ENCODE data around the gene BCL10.

BCL10 gene

DNA sequence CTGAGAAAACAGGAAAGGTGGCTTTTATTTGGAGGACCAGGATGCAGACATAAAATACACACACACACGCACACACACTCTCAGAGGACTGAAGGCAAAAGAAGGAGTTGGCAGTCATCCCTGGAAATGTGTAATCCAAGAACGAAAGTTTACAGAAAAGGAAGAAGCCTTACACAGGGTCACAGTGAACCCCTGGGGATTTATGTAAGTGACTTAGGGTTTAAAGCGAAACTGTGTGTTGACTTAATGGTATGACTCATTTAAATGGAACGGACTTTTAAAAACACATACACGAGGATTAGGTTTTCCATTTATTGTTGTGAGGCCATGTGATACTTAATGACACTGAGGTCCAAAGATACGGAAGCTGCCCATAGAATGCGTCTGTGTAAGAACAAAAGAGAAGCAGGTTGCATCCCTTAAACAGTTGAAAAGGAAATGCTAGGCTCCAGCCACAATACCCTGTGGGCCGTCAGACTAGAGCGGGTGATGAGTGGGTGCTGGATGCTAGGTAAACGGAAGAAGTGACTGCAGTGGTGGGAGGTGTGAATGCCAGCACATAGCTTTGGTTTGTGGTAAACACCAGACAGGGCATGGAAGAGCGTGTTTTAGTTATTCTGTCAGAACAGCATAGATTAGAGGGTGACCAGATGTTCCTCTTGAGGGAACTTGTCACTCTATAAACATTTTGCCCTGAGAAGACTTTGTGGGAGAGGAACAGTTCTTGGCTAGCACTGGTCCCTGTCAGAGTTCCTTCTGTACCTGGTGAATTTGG is 21.6 kb upstream of the BCL10 start:
- peak; percentile 98 for DNase-seq (ENCODE audit: low read depth)

DNA sequence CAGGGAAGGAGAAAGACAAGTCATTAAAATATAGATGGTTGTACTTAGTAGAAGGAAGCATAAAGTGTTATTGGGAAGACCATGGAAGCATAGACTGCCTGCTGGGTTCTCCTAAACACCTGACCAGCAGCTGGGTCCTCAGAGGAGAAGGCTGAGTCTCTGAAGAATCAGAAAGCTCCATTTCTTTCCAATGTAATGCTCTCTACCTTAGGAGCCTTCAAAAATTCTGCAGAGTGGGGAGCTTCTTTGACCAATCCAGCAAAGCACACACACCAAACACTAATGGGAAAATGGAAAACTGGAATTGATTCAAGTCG is 21.1 kb upstream of the BCL10 start:
- no peak for DNase-seq (ENCODE audit: low read depth)

DNA sequence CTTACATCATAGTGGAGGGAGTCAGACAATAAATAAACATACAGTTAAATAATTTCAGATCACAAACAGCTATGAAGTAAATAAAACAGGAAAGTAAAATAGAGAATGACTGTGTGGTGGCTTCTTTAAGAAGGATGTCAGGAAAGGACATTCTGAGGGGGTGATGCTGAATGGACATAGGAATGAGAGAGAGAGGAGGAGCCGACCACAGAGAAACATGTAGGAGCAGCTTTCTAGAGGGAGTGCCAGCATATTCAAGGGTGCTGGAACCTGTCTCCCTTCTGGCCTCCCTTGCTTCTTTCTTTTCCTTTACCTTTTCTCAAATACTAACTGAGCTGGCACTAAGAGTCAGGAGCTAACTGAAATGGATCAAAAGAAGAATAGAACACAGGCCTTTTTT is 20.5 kb upstream of the BCL10 start:
- peak; percentile 57 for DNase-seq (ENCODE audit: low read depth)

DNA sequence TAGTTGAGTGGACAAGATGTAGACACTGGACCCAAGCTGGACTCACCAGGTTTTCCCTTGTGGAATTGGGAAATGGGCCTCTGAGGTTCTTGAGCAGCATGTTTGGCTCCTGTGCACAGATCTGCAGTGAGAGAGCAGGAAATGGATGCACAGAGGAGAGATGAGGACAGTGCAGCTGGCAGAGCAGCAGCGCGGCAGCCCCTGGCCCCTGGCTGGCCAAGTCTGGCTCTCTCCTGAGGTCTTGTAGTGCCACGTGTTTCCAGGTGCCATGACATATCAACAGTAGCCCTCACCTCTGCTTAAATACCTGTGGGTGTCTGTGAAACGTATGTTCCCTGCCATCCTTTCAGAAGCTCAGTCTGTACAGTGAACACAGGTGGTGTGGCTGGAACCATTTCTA is 19.2 kb upstream of the BCL10 start:
- DNase-seq (ENCODE audit: low read depth), result no peak

DNA sequence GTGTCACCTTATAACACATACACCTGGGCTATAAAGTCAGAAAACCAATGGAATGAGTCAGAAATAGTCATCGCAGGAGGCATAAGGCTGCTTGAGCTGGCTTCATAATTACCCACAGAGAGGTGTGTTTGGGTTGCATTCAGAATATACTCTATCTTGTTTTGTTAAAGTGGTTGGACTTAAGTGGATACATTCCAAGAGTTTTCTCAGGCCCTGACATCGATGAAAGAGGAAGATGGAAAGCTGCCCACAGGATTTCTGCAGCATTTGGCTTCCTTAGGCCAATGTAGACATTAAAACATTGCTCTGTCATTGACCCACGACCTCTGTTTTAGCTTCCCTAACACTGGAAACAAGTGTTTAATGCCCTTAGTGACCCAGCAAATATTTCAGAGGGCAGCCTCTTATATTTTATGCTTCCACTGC is 18.6 kb upstream of the BCL10 start:
- peak; percentile 62 for DNase-seq (ENCODE audit: low read depth)

DNA sequence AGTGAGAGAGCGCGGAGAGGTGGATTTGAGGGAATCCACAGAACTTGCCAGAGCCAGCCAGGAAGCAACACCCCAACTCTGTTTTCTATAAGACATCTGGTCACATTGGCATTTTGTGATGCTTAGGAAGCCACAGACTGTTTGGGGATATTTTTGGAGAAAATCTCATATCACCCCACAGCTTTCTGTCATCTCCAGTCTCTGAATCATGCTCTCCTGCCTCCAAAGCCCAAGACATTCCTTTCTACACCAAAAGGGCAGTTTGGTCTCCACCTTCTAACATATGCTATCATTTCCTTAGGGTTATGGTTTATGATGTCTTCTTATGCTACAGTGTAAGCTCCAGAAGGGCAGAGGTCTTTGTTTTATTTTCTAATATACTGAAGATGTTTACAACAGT is 14.4 kb upstream of the BCL10 start:
- peak; percentile 35 for DNase-seq (ENCODE audit: low read depth)

DNA sequence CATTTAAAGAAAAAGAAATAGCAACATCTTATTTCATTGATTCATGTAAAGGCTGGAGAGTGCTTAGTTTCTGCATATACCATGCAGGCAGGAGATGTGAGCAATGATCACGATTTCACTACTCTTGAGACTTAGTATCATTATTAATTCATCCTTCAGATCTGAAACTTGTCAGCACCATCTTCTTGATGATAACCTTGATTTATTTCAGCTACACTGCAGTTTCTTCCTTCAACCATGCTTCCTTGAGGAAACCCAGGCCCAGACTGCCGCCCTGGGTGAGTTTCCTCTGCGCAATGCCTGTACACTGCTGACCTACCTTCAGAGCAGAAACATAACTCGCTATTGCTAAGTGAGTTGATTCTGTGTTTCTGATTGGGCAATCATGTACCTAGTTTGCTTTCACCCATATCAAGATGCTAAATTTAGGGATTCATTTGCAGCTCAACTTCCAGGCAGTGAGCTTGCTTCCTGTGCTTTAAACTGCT is 13.5 kb upstream of the BCL10 start:
- DNase-seq (ENCODE audit: low read depth), result no peak

DNA sequence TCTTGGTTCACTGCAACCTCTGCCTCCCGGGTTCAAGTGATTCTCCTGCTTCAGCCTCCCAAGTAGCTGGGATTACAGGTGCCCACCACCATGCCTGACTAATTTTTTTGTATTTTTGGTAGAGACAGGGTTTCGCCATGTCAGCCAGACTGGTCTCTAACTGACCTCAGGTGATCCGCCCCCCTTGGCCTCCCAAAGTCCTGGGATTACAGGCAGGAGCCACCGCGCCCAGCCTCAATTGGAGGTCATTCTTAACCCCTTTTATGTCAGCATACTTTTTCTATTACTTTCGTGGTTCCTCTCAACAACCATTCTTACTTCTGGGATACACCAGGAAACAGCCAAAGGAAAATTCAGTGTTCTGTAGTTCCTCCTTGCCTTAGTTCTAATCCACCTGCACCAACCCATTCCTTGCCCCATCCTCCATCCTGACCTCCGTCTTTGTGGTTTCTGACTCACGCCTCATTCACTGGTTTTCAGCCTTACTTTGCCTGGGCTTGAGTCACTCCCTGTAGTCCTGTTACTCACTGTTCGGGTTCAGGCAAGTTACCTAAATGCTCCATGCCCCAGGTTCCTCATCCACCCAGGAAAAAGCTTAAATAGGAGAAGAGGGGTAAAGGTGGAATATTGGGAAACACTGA is 12.9 kb upstream of the BCL10 start:
- DNase-seq (ENCODE audit: low read depth), result peak; percentile 97

DNA sequence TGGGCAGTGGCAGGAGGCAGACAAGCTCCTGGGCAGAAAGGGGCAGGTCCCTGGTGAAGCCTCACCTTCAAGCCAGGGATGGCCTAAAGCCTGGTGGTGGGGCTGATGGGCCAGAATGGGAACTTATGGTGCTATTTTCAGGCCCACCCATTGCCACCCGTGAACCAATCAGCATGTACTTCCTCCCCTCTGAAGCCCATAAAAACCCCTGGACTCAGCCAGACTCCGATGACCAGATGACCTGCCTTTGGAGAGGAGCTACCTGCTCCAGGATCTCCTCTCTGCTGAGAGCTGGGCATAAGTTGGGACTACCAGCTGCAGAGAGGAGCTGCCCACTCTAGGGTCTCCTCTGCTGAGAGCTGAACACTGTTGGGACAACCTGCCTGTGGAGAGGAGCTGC is 7.8 kb upstream of the BCL10 start:
- DNase-seq (ENCODE audit: low read depth), result no peak

DNA sequence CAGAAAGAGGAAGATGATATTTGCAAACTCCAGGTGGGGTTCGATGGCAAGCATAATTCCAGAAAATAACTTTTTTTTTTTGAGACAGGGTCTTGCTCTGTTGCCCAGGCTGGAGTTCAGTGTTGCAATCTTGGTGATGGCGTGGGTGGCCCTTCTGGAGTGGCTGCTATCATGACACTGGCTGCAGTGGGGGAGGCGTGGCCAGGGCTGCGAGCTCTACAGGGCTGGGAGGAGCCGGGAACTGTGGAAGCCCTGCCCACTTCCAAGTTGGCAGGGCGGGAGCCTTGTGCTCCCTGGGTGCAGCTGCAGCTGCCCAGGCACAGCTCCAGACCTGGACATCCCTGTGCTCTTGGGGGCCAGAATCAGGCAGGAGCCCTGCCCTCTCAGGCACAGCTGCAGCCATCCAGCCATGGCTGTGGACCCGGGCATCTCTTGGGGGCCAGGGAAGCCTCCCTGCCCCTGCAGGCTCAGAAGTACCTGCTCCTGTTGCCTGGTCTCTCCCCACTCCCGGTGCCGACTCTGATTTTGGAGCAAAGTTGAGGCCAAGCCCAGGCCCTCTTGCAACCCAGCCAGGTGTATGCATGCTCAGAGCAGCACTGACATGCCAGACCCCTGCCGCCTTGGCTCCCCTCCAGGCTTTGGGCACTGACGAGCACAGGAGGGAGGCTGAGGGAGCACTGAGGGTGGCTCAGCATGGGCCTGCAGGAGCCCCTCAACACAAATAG is 7.2 kb upstream of the BCL10 start:
- no peak for DNase-seq (ENCODE audit: low read depth)

DNA sequence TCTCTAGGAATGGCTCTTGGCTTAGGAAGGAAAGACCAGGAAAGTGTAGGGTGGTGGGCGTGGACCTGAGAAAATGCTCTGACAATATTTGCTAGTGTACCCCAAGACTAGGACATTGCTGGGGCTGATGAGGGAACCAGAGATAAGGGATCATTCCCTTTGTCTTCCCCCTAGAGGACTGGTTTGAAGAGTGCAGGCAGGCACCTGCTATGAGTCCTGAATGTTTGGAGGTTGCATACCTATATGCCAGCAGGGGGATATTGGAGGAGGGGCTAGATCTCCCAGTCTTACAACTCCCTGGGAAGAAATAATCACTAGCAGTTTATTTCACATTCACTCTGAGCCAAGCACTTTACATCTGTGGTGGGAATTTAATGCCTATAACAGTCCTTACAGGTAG is 6.0 kb upstream of the BCL10 start:
- DNase-seq (ENCODE audit: low read depth), result peak; percentile 48

DNA sequence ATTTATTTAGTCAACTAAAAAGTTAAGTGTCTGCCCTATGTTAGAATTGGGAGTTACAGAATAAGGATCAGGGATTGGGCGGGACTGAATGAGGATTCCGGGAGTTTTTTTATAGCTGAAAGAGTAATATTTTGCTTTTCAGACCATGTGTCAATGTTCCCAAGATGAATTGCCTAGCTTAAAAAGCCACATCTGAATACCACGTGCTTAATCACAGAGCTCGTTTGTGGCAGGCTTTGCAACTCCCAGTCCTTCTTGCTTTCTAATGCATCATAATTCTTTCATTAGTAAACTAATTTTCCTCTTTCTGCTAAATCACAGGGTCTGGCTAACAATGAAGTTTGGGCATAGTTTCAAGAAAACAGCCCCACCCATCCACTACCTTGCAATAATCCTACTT is 4.2 kb upstream of the BCL10 start:
- DNase-seq (ENCODE audit: low read depth), result no peak

DNA sequence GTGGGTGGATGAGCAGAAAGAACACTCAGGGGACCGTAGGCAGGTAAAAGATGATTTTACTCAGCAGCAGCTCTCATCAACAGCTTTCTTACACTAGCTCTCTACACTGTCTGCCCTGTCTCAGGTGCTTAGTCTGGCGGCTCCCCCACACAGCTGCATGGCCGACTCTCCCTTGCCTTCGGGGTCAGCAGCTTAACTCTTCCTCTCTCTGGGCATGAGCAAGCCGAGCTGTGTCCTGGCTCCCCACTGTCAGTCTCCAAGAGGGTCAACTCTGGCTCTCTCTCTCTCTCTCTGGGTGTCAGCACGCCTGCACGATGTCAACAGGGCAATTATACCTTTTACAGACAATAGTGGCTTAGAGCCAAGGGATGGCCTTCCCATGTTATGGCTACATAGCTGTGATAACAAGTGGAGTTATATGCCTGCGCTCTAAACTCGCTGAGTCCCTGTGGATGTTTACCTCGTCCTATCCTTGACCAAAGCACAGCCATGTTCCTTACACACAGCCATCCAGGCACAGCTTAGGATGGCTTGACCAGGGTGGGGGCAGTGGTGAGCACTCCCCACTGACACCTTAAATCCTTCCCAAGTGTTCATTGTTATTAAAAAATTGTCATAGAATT is 3.1 kb upstream of the BCL10 start:
- no peak for DNase-seq (ENCODE audit: low read depth)

DNA sequence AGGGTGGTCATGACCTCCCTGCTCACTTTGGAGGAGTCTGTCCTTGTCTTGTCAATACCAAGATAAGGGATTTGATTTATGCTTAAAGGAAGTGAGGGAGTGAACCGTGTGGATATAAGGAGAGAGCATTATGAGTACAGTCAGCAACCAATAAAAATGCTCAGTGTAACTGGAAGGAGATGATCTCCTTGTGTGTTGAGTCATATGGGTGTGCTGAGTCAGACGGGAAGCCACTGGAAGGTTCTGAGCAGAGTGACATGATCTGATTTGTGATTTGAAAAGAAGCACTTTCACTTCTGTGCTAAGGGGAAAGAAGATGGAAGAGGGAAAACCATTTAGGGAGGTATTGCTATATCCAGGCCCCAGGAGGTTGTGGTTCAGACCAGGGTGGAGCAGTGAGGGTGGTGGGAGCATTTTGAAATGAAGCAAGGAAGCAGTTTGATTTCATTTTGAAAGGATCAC is 2.5 kb upstream of the BCL10 start:
- DNase-seq (ENCODE audit: low read depth), result peak; percentile 97

DNA sequence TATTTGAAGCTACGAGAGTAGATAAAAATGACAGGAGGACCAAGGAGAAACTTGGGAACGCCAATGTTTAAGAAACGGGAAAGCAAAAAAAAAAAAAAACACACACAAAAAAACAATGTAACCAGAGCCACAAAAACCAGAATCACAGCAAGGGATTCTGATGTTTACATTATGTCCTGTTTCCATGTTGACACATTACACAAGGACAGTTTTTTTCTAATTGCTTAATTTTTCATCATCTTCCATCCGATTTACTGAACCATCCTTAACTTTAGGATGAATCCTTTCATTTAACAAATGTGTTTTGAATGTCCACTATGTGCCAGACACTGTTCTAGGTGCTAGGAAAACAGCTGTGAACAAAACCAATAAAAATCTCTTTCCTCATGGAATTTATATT is 1.4 kb upstream of the BCL10 start:
- DNase-seq (ENCODE audit: low read depth), result no peak

DNA sequence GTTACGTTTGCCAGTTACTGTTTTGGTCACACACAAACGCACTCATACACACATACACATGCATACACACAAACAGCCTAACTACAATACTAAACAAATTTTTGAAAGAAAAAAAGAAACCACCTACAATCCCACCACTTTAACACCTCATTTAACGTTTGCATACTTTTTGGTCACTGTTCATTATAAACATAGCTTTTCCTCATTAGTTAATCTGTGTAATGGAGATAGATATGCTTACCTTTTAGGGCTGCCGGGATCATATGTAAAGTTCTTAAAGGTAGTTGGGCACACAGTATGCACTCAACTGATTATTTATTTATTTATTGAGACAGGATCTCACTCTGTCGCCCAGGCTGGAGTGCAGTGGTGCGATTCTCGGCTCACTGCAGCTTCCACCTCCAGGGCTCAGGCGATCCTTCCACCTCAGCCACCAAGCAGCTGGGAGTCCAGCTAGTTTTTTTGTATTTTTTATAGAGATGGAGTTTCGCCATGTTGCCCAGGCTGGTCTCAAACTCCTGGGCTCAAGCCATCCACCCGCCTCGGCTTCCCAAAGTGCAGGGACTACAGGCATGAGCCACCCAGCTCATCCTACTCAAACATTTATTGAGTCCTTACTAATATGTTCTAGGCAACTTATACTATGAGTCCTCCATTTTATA is 677 bp upstream of the BCL10 start:
- DNase-seq (ENCODE audit: low read depth), result no peak

DNA sequence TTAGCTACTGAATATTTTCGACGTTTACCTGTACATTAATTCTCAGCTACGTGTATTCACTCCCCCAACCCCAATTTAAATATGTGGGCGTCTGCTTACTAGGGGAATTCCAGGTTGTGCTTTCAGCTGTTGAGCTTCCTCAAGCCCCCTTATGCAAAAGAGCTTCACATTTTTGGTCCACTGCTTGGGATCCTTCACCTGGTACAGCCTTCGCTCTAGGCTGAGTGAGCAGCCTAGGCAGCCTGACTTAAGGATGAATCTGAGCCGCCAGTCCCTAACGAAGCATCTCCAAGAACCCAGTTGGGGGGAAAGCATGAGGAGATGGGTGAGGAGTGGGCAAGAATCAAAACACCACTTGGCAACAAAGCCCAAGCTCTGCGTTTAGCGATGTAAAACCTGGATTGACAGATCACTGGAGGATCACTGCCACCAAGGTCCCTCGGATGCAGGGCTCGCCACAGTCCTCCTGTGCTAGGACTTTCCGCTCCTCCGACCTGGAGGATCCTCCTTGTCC is 674 bp downstream of the BCL10 start:
- DNase-seq (ENCODE audit: low read depth), result peak; percentile 39

DNA sequence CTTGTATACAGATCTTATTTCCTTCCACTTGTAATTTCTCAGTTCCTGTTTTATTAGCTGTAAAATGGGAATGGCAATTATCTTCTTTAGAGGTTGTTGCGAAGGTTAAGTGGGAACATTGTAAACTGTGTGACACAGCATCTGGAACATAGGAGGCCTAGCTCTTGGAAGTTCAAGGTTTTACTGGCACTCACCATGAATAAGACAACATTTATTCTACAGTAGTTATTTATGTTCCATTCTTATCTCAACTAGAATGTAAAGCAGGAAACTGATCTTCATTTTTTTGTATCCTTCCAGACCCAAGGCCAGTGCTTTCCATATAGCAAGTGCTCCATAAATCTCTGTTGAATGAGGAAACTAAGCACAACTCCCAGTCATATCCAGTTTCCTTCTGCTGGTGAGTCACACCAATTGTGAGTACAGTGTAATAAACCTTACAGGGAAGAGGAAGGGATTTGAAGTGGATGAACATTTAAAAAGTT is 1.4 kb downstream of the BCL10 start:
- peak; percentile 87 for DNase-seq (ENCODE audit: low read depth)

DNA sequence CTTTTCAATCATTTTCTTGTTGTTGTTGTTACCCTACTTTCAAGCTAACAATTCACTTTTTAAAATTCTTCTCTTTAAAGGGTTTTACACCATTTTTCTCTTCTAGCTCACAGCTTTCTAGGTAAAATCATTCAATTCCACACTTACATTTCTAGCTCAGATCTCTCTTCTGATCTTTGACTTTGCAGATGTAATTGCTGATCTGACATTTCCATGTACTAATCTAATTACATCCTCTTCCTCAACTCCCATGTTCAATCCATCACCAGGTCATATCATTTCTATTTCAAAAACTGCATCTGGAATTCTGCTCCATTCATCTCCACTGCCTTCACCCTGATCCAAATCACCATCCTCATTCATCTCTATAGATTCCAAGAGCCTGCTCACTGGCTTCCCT is 3.0 kb downstream of the BCL10 start:
- DNase-seq (ENCODE audit: low read depth), result no peak

DNA sequence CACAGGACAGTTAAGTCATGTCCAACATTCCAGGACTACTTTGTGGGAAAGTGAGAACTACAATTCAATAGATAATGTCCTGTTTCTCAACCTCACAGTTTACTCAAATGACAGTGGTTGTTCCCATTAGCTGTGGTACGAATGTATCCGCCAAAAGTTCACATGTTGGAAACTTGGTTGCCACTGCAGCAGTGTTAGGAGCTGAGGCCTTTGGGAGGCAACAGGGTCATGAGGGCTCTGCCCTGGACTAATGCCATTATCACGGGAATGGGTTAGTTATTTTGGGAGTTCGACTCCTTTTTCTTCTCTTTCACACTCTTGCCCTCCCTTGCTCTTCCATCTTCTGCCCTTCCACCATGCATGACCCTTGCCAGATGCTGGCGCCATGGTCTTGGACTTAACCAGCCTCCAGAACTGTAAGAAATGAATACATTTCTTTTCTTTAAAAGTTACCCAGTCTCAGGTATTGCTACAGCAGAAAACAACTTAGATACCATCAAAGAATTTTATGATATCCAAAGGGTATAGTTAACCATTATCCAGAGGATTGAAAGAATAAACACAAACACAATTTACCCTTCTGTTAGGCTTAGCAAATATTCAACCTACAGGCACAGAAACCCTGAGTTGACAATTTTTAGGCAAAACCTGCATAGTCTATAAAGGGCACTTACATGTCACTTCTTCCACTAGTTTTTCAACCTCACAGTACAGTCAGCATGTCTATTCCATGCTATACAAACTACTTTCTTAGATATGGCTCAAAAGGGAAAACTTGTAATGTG is 7.4 kb downstream of the BCL10 start:
- DNase-seq (ENCODE audit: low read depth), result no peak

DNA sequence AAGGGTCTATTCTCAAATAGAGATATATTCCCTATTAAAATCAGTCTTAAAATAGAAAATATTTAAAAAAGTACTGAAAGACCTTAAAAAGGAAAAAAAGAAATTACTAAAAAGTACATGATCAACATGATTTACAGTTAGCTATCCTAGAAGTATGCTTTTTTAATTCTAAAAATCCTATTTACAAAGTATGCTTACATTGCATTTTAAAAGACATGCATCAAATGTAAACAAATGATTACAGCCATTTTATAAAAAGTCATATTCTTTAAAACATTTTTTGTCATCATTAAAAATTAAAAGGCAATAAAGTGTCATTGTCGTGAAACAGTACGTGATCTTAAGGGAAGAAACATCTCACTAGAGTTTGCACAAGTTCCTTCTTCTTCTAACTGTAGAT is 9.1 kb downstream of the BCL10 start:
- DNase-seq (ENCODE audit: low read depth), result no peak

All from ELR (cell line).